Measurements from ENCODE around the gene KIAA1328.

DNA sequence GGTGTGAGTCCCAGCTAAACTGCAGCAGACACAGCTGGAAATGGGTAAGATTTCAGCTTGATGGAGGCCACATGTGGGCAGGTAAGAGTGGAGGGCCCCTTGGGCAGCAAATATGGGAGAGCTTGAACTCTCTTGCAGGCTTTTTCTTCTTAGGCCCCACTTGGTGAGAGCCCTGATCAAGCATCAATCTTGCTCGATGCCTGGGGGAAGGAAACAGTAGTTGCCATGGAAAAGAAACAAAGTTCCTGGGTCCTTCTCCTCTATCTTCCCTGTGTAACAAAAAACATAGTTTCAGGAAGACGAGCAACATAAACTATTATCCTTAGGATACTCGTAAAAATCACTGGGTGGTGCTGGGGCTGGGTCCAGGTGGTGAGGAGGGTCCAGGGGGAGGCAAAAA lies 42.9 kb downstream of the KIAA1328 start:
- TF ChIP-seq, protein P1, sequence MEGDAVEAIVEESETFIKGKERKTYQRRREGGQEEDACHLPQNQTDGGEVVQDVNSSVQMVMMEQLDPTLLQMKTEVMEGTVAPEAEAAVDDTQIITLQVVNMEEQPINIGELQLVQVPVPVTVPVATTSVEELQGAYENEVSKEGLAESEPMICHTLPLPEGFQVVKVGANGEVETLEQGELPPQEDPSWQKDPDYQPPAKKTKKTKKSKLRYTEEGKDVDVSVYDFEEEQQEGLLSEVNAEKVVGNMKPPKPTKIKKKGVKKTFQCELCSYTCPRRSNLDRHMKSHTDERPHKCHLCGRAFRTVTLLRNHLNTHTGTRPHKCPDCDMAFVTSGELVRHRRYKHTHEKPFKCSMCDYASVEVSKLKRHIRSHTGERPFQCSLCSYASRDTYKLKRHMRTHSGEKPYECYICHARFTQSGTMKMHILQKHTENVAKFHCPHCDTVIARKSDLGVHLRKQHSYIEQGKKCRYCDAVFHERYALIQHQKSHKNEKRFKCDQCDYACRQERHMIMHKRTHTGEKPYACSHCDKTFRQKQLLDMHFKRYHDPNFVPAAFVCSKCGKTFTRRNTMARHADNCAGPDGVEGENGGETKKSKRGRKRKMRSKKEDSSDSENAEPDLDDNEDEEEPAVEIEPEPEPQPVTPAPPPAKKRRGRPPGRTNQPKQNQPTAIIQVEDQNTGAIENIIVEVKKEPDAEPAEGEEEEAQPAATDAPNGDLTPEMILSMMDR (IDR thresholded peaks at IDR 0.05): no peak
- TF ChIP-seq POLR2AphosphoS5 (IDR thresholded peaks at IDR 0.05): no peak
- TF ChIP-seq POLR2A (IDR thresholded peaks at IDR 0.05): no peak

Measured in stomach (tissue), 4 donors.